HEK293 (cell line): ENCODE data around the gene SLC8A1.

Experiments
- CTCF ChIA-PET: fragments of 350-600 bp; formaldehyde crosslinking; extraction: SDS; loops from one replicate; lab custom pipeline; 2021; ENCODE audit warnings: antibody characterized with exemption; lab: Yijun Ruan, JAX
- POLR2A ChIA-PET: fragments of 300-600 bp; formaldehyde crosslinking; extraction: SDS; loops from one replicate; lab custom pipeline; 2020; ENCODE audit warnings: antibody characterized with exemption, inconsistent platforms; lab: Yijun Ruan, JAX
- H3K27ac ChIP-seq: fragments of 200-500 bp; sonication (Bioruptor generic); 2 replicates; pipeline ENCODE4 v1.5.1; 2014; ENCODE audit warnings: low read depth, low read length, control low read depth, inconsistent platforms; ENCODE audit errors: extremely low read depth
- H3K36me3 ChIP-seq, 2 experiments: fragments of 200-500 bp in 1 of 2; sonication (Bioruptor generic) in 1 of 2; 1 replicate in 1 of 2; 2 replicates in 1 of 2; pipeline ENCODE4 v1.5.1; 2014 to 2017; ENCODE audit warnings: inconsistent platforms in 2 of 2, low read length in 2 of 2; ENCODE audit not compliant: control insufficient read depth in 2 of 2, insufficient read depth in 1 of 2
- H3K4me1 ChIP-seq: fragments of 200-500 bp; sonication (Bioruptor generic); 2 replicates; pipeline ENCODE4 v1.5.1; 2014; ENCODE audit warnings: mild to moderate bottlenecking, low read length, inconsistent platforms; ENCODE audit not compliant: control insufficient read depth, insufficient read depth
- H3K4me3 ChIP-seq: 2 replicates; pipeline ENCODE4 v1.5.1; 2011; ENCODE audit warnings: low read depth, mild to moderate bottlenecking, control low read depth, low read length, moderate library complexity
- H3K9me3 ChIP-seq: fragments of 200-500 bp; sonication (Bioruptor generic); 2 replicates; pipeline ENCODE4 v1.5.1; 2014; ENCODE audit warnings: low read depth, low read length, inconsistent platforms; ENCODE audit not compliant: control insufficient read depth, insufficient read depth
- SALL2 ChIP-seq: fragments of 450-650 bp; formaldehyde crosslinking; IDR thresholded peaks from 2 replicates; pipeline ENCODE4 v1.5.0; 2017; ENCODE audit warnings: missing biosample characterization, mild to moderate bottlenecking, missing genetic modification characterization, borderline replicate concordance
- SCRT2 ChIP-seq: fragments of 450-650 bp; formaldehyde crosslinking; IDR thresholded peaks from 2 replicates; pipeline ENCODE4 v1.5.1; 2016; ENCODE audit warnings: missing biosample characterization, missing genetic modification characterization
- ZBTB21 ChIP-seq: fragments of 450-650 bp; formaldehyde crosslinking; IDR thresholded peaks from 2 replicates; pipeline ENCODE4 v1.5.1; 2017; ENCODE audit warnings: missing biosample characterization, missing genetic modification characterization
- ZFP3 ChIP-seq: fragments of 450-650 bp; formaldehyde crosslinking; IDR thresholded peaks from 2 replicates; pipeline ENCODE4 v1.5.1; 2016; ENCODE audit warnings: low read depth, missing biosample characterization, missing genetic modification characterization
- ZNF184 ChIP-seq: fragments of 450-650 bp; IDR thresholded peaks from 2 replicates; pipeline ENCODE4 v1.5.1; 2018; ENCODE audit warnings: missing biosample characterization, mild to moderate bottlenecking, missing genetic modification characterization
- ZNF354C ChIP-seq: fragments of 450-650 bp; formaldehyde crosslinking; IDR thresholded peaks from 2 replicates; pipeline ENCODE4 v1.5.1; 2016; ENCODE audit warnings: missing biosample characterization, missing genetic modification characterization, low read depth, borderline replicate concordance
- ZNF747 ChIP-seq: fragments of 450-650 bp; formaldehyde crosslinking; IDR thresholded peaks from 2 replicates; pipeline ENCODE4 v1.5.1; 2016; ENCODE audit warnings: missing biosample characterization, missing genetic modification characterization
- ZSCAN23 ChIP-seq: fragments of 450-650 bp; formaldehyde crosslinking; IDR thresholded peaks from 2 replicates; pipeline ENCODE4 v1.5.1; 2016; ENCODE audit warnings: missing biosample characterization, missing genetic modification characterization
- TF ChIP-seq, protein P1 (sequence below): fragments of 450-650 bp; formaldehyde crosslinking; conservative IDR thresholded peaks from 2 replicates; pipeline ENCODE4 v1.5.1; 2016; ENCODE audit warnings: low read depth, missing biosample characterization, missing genetic modification characterization
- TF ChIP-seq, protein P2 (sequence below): fragments of 450-650 bp; formaldehyde crosslinking; IDR thresholded peaks from 2 replicates; pipeline ENCODE4 v1.5.1; 2016; ENCODE audit warnings: missing biosample characterization, missing genetic modification characterization, borderline replicate concordance
- TF ChIP-seq, protein P3 (sequence below): fragments of 450-650 bp; formaldehyde crosslinking; IDR thresholded peaks from 2 replicates; pipeline ENCODE4; 2016; ENCODE audit warnings: missing biosample characterization, missing genetic modification characterization
- TF ChIP-seq, protein P4 (sequence below): fragments of 450-650 bp; formaldehyde crosslinking; IDR thresholded peaks from 2 replicates; pipeline ENCODE4 v1.5.1; 2016; ENCODE audit warnings: missing biosample characterization, missing genetic modification characterization
- TF ChIP-seq, protein P5 (sequence below): fragments of 450-650 bp; formaldehyde crosslinking; IDR thresholded peaks from 2 replicates; pipeline ENCODE4 v1.5.1; 2016; ENCODE audit warnings: missing biosample characterization, missing genetic modification characterization
- TF ChIP-seq, protein P6 (sequence below): fragments of 450-650 bp; formaldehyde crosslinking; IDR thresholded peaks from 2 replicates; pipeline ENCODE4 v1.5.1; 2016; ENCODE audit warnings: missing biosample characterization, missing genetic modification characterization
- TF ChIP-seq, protein P7 (sequence below): fragments of 450-650 bp; formaldehyde crosslinking; IDR thresholded peaks from 2 replicates; pipeline ENCODE4 v1.5.1; 2016; ENCODE audit warnings: missing biosample characterization, missing genetic modification characterization, borderline replicate concordance

Gene SLC8A1

DNA sequence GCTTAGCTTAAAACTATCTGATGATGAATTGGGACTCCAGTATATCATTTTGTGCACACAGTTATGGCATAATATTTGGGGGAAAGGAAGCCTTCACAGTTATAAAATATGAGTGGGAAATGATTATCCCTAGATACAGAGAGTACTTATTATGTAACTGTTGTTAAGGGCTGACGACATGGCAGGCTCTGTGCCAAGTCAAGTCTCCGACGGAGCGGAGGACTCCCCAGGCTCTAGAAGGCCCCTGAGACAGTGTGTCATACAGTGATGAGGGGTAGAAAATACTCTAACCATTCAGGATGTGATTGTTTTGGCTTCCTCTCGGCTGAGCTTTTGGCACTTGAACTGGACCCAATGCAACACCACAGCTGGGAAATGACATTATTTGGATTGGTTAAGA is 211.8 kb downstream of the SLC8A1 start:
- Histone ChIP-seq H3K27ac (no peak overlapping the region), H3K36me3 (no peaks in the 10 kb centered on the region), H3K4me3 (no peak overlapping the region), H3K4me1 (no peaks in the 10 kb centered on the region), H3K9me3 (no peaks in the 10 kb centered on the region)
- CTCF ChIA-PET = no interaction called here
- TF ChIP-seq ZBTB21 (tag by site-specific recombination) (no peak), SALL2 (tag by site-specific recombination) (no peak), ZNF354C (tag by site-specific recombination) (no peak), SCRT2 (tag by site-specific recombination) (no peak), ZNF184 (tag by site-specific recombination) (no peak)
- TF ChIP-seq, protein P1, sequence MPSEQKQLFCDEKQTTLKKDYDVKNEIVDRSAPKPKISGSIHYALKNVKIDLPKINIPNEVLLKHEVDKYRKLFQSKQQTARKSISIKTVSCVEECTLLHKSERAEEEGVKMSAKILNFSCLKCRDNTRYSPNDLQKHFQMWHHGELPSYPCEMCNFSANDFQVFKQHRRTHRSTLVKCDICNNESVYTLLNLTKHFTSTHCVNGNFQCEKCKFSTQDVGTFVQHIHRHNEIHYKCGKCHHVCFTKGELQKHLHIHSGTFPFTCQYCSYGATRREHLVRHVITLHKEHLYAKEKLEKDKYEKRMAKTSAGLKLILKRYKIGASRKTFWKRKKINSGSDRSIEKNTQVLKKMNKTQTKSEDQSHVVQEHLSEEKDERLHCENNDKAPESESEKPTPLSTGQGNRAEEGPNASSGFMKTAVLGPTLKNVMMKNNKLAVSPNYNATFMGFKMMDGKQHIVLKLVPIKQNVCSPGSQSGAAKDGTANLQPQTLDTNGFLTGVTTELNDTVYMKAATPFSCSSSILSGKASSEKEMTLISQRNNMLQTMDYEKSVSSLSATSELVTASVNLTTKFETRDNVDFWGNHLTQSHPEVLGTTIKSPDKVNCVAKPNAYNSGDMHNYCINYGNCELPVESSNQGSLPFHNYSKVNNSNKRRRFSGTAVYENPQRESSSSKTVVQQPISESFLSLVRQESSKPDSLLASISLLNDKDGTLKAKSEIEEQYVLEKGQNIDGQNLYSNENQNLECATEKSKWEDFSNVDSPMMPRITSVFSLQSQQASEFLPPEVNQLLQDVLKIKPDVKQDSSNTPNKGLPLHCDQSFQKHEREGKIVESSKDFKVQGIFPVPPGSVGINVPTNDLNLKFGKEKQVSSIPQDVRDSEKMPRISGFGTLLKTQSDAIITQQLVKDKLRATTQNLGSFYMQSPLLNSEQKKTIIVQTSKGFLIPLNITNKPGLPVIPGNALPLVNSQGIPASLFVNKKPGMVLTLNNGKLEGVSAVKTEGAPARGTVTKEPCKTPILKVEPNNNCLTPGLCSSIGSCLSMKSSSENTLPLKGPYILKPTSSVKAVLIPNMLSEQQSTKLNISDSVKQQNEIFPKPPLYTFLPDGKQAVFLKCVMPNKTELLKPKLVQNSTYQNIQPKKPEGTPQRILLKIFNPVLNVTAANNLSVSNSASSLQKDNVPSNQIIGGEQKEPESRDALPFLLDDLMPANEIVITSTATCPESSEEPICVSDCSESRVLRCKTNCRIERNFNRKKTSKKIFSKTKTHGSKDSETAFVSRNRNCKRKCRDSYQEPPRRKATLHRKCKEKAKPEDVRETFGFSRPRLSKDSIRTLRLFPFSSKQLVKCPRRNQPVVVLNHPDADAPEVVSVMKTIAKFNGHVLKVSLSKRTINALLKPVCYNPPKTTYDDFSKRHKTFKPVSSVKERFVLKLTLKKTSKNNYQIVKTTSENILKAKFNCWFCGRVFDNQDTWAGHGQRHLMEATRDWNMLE (tag by site-specific recombination) = no peak
- TF ChIP-seq, protein P2, sequence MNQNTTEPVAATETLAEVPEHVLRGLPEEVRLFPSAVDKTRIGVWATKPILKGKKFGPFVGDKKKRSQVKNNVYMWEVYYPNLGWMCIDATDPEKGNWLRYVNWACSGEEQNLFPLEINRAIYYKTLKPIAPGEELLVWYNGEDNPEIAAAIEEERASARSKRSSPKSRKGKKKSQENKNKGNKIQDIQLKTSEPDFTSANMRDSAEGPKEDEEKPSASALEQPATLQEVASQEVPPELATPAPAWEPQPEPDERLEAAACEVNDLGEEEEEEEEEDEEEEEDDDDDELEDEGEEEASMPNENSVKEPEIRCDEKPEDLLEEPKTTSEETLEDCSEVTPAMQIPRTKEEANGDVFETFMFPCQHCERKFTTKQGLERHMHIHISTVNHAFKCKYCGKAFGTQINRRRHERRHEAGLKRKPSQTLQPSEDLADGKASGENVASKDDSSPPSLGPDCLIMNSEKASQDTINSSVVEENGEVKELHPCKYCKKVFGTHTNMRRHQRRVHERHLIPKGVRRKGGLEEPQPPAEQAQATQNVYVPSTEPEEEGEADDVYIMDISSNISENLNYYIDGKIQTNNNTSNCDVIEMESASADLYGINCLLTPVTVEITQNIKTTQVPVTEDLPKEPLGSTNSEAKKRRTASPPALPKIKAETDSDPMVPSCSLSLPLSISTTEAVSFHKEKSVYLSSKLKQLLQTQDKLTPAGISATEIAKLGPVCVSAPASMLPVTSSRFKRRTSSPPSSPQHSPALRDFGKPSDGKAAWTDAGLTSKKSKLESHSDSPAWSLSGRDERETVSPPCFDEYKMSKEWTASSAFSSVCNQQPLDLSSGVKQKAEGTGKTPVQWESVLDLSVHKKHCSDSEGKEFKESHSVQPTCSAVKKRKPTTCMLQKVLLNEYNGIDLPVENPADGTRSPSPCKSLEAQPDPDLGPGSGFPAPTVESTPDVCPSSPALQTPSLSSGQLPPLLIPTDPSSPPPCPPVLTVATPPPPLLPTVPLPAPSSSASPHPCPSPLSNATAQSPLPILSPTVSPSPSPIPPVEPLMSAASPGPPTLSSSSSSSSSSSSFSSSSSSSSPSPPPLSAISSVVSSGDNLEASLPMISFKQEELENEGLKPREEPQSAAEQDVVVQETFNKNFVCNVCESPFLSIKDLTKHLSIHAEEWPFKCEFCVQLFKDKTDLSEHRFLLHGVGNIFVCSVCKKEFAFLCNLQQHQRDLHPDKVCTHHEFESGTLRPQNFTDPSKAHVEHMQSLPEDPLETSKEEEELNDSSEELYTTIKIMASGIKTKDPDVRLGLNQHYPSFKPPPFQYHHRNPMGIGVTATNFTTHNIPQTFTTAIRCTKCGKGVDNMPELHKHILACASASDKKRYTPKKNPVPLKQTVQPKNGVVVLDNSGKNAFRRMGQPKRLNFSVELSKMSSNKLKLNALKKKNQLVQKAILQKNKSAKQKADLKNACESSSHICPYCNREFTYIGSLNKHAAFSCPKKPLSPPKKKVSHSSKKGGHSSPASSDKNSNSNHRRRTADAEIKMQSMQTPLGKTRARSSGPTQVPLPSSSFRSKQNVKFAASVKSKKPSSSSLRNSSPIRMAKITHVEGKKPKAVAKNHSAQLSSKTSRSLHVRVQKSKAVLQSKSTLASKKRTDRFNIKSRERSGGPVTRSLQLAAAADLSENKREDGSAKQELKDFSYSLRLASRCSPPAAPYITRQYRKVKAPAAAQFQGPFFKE (tag by site-specific recombination) = no peak
- TF ChIP-seq, protein P3, sequence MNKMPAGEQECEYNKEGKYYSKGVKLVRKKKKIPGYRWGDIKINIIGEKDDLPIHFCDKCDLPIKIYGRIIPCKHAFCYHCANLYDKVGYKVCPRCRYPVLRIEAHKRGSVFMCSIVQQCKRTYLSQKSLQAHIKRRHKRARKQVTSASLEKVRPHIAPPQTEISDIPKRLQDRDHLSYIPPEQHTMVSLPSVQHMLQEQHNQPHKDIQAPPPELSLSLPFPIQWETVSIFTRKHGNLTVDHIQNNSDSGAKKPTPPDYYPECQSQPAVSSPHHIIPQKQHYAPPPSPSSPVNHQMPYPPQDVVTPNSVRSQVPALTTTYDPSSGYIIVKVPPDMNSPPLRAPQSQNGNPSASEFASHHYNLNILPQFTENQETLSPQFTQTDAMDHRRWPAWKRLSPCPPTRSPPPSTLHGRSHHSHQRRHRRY = no peak
- POLR2A ChIA-PET = no interaction called here

DNA sequence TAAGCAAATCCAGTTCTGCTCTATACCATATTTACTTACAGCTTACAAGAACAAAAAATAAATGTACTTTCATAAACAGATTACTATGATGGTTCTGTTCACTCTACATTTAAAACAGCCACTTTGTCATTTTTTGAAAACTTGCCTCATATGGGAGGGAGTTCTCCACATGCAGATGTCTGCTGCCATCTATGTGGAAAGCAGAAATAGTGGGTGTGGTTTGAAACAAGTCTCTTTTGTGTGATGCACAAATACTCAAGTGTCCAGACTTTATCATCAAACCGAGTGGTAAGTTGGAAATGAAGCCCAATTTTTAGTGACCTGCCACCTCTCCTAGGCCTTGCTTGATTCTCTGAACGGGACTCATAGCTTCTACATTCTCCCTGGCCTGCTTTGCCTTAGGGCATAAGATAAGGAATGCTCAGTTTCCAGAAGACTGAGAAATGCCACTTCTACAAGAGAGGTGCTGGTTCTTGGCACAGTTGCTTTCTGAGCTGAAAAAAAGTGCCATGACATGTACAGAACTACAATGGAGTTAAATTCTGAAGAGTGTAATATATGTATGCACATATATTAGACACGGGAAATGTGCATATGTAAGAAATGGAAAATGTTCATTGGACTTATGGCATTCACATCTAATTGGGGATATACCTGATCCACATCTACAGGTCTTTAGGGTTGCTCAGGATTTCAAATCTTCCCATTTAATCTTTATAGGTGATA is 221.0 kb downstream of the SLC8A1 start:
- H3K4me1 ChIP-seq = no peaks in the 10 kb centered on the region
- CTCF ChIA-PET = interaction anchor here (0.8 kb wide), 1 partner anchor 324 kb away, joined by 3 read pairs; no protein-coding TSS in a partner anchor
- H3K4me3 ChIP-seq = no peak overlapping the region
- no peak overlapping the region for H3K27ac ChIP-seq
- POLR2A ChIA-PET = no interaction called here
- H3K36me3 ChIP-seq = no peaks in the 10 kb centered on the region
- no peaks in the 10 kb centered on the region for H3K9me3 ChIP-seq
- no peak for TF ChIP-seq SALL2 (tag by site-specific recombination)
- no peak for TF ChIP-seq ZSCAN23 (tag by site-specific recombination)
- TF ChIP-seq, protein P4, sequence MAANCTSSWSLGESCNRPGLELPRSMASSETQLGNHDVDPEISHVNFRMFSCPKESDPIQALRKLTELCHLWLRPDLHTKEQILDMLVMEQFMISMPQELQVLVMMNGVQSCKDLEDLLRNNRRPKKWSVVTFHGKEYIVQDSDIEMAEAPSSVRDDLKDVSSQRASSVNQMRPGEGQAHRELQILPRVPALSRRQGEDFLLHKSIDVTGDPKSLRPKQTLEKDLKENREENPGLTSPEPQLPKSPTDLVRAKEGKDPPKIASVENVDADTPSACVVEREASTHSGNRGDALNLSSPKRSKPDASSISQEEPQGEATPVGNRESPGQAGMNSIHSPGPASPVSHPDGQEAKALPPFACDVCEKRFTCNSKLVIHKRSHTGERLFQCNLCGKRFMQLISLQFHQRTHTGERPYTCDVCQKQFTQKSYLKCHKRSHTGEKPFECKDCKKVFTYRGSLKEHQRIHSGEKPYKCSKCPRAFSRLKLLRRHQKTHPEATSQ (tag by site-specific recombination) = no peak
- TF ChIP-seq ZFP3 (tag by site-specific recombination) = no peak
- TF ChIP-seq, protein P5, sequence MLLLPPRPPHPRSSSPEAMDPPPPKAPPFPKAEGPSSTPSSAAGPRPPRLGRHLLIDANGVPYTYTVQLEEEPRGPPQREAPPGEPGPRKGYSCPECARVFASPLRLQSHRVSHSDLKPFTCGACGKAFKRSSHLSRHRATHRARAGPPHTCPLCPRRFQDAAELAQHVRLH (tag by site-specific recombination) = no peak
- TF ChIP-seq, protein P6, sequence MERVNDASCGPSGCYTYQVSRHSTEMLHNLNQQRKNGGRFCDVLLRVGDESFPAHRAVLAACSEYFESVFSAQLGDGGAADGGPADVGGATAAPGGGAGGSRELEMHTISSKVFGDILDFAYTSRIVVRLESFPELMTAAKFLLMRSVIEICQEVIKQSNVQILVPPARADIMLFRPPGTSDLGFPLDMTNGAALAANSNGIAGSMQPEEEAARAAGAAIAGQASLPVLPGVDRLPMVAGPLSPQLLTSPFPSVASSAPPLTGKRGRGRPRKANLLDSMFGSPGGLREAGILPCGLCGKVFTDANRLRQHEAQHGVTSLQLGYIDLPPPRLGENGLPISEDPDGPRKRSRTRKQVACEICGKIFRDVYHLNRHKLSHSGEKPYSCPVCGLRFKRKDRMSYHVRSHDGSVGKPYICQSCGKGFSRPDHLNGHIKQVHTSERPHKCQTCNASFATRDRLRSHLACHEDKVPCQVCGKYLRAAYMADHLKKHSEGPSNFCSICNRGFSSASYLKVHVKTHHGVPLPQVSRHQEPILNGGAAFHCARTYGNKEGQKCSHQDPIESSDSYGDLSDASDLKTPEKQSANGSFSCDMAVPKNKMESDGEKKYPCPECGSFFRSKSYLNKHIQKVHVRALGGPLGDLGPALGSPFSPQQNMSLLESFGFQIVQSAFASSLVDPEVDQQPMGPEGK (tag by site-specific recombination) = no peak
- TF ChIP-seq ZNF747 (tag by site-specific recombination) = no peak
- TF ChIP-seq, protein P7, sequence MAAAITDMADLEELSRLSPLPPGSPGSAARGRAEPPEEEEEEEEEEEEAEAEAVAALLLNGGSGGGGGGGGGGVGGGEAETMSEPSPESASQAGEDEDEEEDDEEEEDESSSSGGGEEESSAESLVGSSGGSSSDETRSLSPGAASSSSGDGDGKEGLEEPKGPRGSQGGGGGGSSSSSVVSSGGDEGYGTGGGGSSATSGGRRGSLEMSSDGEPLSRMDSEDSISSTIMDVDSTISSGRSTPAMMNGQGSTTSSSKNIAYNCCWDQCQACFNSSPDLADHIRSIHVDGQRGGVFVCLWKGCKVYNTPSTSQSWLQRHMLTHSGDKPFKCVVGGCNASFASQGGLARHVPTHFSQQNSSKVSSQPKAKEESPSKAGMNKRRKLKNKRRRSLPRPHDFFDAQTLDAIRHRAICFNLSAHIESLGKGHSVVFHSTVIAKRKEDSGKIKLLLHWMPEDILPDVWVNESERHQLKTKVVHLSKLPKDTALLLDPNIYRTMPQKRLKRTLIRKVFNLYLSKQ (tag by site-specific recombination) = no peak
